HL-60 (cell line): ENCODE data around the gene MYH15.
"Not testable (repeated sequence)": the region's sequence is repeated elsewhere in the genome, so short reads cannot be mapped to it uniquely, and the experiment has no call there.

Experiments used
- DNase-seq, 2 experiments: peaks; one replicate each; pipeline ENCODE4 v3.0.0-alpha.2; 2010 to 2020; ENCODE audit warnings: low read depth in 1 of 2, low spot score in 1 of 2
- H3K27ac ChIP-seq: fragments of 250-450 bp; sonication (Bioruptor Pico); replicated peaks from 2 replicates; pipeline ENCODE4 v1.5.1; 2020; ENCODE audit warnings: mild to moderate bottlenecking, moderate library complexity
- H3K27me3 ChIP-seq: fragments of 250-450 bp; sonication (Bioruptor Pico); 2 replicates; pipeline ENCODE4 v1.5.1; 2021; ENCODE audit warnings: mild to moderate bottlenecking, moderate library complexity; ENCODE audit not compliant: insufficient read depth, poor library complexity, severe bottlenecking
- H3K4me3 ChIP-seq: replicated peaks from 2 replicates; pipeline ENCODE4 v1.5.1; 2011; ENCODE audit warnings: mild to moderate bottlenecking, control low read depth, low read length; ENCODE audit not compliant: insufficient read depth
- CTCF ChIP-seq: IDR thresholded peaks from one replicate; pipeline ENCODE4 v1.5.1; 2011; ENCODE audit warnings: low read length, control low read depth, inconsistent platforms; ENCODE audit not compliant: insufficient read depth
- GABPA ChIP-seq: IDR thresholded peaks from 2 replicates; pipeline ENCODE4 v1.6.1; 2012; ENCODE audit warnings: low read depth
- POLR2AphosphoS5 ChIP-seq: IDR thresholded peaks from 2 replicates; pipeline ENCODE4 v1.6.1; 2012; ENCODE audit warnings: low read depth
- REST ChIP-seq: IDR thresholded peaks from 2 replicates; pipeline ENCODE4 v1.6.1; 2012; ENCODE audit warnings: low read depth; ENCODE audit not compliant: insufficient replicate concordance
- SPI1 ChIP-seq: IDR thresholded peaks from 2 replicates; pipeline ENCODE4 v1.6.1; 2012; ENCODE audit warnings: low read depth, mild to moderate bottlenecking, borderline replicate concordance

Gene MYH15

GRCh38 chr3:108383306-108383705, 127.1 kb downstream of the MYH15 start:
- no peaks in the 10 kb centered on the region for H3K27me3 ChIP-seq
- no peak overlapping the region for H3K4me3 ChIP-seq
- DNase-seq, result no peak
- H3K27ac ChIP-seq, result no peak overlapping the region
- TF ChIP-seq SPI1 (no peak), REST (no peak)

GRCh38 chr3:108381529-108382140, 128.8 kb downstream of the MYH15 start:
- TF ChIP-seq GABPA (no peak), POLR2AphosphoS5 (no peak), CTCF (no peak), SPI1 (no peak), REST (no peak)
- H3K27ac ChIP-seq, result no peak overlapping the region

GRCh38 chr3:108380128-108380795, 130.1 kb downstream of the MYH15 start:
- H3K4me3 ChIP-seq, result no peak overlapping the region
- no peak for DNase-seq
- no peak for TF ChIP-seq REST
- no peaks in the 10 kb centered on the region for H3K27me3 ChIP-seq
- no peak overlapping the region for H3K27ac ChIP-seq

More at GRCh38 chr3:108381529-108382140, 128.8 kb downstream of the MYH15 start:
- Histone ChIP-seq H3K27me3 (no peaks in the 10 kb centered on the region), H3K4me3 (no peak overlapping the region)
- no peak for DNase-seq

- H3K27ac ChIP-seq, H3K4me3 ChIP-seq, H3K27me3 ChIP-seq, DNase-seq: not testable (repeated sequence)
Observed at GRCh38 chr3:108378952-108379342, 131.4 kb downstream of the MYH15 start.
